DLD1 (cell line): Measurements from ENCODE around the gene ZNF417.
"Not testable (repeated sequence)": the region's sequence is repeated elsewhere in the genome, so short reads cannot be mapped to it uniquely, and the experiment has no call there.

Experiments used
- in situ Hi-C: cut with HindIII; loops from 2 replicates; pipeline ENCODE4 v1.10.0; 2017; ENCODE audit warnings: low sequenced_read_pairs

ZNF417 gene

GRCh38 chr19:57916168-57916995 is at the start of gene ZNF417:
Gene ZNF417, minus strand, starts transcription at chr19:57916592. Its CDS starts 181 bp downstream, at chr19:57916411.
- in situ Hi-C loops = not testable (repeated sequence)

DNA sequence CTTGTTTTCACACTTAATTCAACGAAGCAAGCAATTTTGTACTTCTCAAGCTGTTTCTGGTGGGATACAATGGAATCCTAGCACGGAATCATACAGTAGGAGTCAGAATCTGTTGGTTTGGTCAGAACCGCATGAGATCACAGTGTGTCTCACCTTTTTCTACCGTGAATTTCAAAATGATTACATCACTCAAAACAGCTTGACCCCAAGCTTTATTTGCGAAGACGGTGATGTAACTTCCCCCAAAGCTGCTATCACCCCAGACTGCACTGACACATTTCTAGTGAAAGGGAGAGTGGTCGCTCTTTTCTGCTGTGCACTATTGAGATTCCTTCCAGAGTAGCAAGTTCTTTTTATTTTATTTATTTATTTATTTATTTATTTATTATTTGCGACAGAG is 48.4 kb upstream of the ZNF417 start:
- in situ Hi-C loops = no loop called here

DNA sequence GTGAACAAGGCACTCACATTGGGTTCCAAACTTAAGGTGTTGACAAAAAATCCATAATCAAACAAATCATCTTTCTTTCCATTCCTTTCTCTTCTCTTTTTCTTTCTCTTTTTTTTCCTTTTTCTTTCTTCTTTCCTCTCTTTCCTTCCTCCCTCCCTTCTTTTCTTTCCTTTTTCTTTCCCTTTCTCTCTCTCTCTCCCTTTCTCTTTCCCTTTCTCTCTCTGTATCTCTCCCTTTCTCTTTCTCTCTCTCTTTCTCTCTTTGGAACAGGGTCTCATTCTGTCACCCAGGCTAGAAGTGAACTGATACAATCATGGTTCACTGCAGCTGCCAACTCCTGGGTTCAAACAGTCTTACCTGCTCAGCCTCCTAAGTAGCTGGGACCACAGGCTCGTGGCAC is 45.4 kb upstream of the ZNF417 start:
- in situ Hi-C loops = no loop called here

GRCh38 chr19:57954996-57955395 is 38.6 kb upstream of the ZNF417 start:
- in situ Hi-C loops = no loop called here

- in situ Hi-C loops = no loop called here
Measured at GRCh38 chr19:57949702-57950101, 33.3 kb upstream of the ZNF417 start.

- in situ Hi-C loops = no loop called here
Measured at GRCh38 chr19:57949296-57949695, 32.9 kb upstream of the ZNF417 start.

- in situ Hi-C loops = no loop called here
Measured at GRCh38 chr19:57947419-57948134, 31.2 kb upstream of the ZNF417 start, which contains the start of gene ZNF256. Gene ZNF256, minus strand, starts transcription at chr19:57947706. Its CDS starts 232 bp downstream, at chr19:57947474.

- in situ Hi-C loops = no loop called here
Measured at GRCh38 chr19:57947088-57947418, 30.7 kb upstream of the ZNF417 start.

DNA sequence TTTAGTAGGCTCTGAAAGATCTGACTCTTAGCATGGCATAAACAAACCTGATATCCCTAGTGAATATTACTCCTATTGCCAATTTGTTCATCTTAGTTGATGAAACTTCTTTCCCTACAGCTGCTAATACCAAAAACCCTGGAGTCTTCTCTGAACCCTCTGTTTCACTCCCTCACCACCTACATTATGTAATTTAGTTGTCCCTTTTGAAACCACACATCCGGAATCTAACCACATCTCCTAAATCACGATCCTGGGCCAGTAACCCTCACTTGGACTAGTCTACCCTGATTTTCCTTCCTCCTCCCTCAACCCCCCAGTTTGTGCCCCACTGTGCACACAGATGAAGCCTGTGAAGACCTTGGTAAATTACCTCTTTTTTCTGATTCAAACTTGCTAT is 29.9 kb upstream of the ZNF417 start:
- in situ Hi-C loops = no loop called here

DNA sequence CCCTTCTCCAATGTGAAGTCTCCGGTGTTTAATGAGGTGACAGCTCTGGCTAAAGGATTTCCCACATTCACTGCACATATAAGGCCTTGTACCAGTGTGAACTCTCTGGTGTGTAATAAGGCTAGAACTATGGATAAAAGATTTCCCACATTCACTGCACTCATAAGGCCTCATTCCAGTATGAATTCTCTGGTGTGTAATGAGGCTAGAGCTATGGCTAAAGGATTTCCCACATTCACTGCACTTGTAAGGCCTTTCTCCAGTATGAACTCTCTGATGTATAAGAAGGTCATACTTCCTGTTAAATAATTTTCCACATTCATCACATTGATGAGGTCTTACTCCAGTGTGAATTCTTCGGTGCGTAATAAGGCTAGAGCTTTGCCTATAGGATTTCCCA is 25.2 kb upstream of the ZNF417 start:
- in situ Hi-C loops = no loop called here

- in situ Hi-C loops = no loop called here
Measured at GRCh38 chr19:57935731-57936130, 19.3 kb upstream of the ZNF417 start.

DNA sequence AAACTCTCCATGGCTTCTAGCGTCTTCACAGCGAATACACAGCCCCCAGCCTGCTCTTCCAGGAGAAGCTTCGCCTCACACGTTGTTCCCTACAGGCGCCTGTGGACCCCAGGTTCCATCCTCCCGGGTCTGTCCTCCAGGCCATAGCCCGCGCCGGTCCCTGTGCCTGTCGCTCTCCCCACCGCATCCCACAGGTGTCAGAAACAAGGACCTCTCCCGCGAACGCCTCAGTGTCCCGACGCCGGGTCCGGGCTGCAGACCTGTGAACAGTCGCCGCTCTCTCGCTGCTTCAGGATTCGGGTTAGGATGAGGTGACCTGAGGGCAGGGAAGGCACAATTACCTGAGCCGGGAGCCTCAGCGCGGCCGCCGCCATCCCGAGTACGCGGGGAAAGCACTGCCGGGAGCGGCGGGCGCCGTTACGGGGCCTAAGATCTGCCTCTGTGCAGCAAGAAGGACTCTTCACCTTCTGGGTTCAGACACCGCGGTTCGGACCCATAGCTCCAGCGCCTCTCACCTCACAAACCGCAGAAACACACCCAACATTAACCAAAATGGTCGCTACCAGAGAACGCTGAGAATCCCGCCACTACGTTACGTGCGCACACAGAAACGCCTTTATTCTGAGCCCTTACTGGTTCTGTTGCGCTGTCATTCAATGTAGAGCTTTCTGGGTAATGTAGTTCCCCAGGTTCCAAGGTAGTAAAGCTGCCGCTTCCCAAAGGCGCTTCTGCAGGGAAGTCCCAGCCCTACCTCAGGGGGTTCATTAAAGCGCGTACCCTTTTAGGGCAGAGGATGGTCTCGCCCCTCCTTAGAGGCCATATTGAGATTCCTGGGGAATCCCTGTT is 18.7 kb upstream of the ZNF417 start, which contains the start of gene ZNF418:
Gene ZNF418, minus strand, starts transcription at position 583 of the 846 bp plus-strand sequence. CDS start 1,580 bp downstream, outside the sequence.
- in situ Hi-C loops = no loop called here

- in situ Hi-C loops = no loop called here
Measured at GRCh38 chr19:57927587-57927986, 11.2 kb upstream of the ZNF417 start.

DNA sequence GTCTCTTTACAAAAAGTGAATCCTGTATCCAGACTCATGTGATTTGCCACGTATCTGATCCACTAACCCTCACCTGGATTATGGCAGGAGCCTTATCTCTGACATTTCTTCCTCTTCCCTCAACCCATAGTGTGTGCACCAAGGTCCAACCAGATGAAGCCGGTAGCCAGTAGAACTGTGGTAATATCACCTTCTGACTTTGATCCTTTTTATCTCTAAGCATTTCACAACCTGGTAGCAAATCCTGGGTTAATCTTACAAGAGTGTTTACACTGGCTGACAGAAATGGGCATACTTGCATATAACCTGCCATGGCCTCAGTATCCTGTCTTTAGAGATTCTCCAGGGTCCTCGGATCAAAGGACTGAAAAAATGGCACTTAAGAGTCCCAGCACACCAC is 1.9 kb downstream of the ZNF417 start:
- in situ Hi-C loops = no loop called here

DNA sequence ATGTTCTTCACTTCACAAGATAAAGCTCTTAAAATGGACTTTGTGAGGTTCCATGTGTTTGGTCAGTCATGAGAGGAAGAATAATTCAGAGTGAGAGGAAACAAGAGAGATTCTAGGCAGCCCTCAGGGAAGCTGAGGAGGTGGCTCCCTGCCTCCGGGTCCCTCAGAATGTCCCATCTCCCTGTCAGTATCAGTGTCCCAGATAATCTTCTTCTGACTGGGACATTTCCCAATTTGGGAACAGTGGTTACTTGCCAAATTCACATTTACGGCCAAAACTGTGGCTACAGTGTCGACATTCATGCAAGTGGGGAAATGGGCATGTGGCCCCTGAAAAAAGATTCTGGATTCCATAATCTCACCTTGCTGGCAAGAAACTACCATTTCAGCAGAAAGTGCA is 9.0 kb downstream of the ZNF417 start:
- in situ Hi-C loops = no loop called here

- in situ Hi-C loops = no loop called here
Measured at GRCh38 chr19:57905258-57905657, 11.1 kb downstream of the ZNF417 start.

DNA sequence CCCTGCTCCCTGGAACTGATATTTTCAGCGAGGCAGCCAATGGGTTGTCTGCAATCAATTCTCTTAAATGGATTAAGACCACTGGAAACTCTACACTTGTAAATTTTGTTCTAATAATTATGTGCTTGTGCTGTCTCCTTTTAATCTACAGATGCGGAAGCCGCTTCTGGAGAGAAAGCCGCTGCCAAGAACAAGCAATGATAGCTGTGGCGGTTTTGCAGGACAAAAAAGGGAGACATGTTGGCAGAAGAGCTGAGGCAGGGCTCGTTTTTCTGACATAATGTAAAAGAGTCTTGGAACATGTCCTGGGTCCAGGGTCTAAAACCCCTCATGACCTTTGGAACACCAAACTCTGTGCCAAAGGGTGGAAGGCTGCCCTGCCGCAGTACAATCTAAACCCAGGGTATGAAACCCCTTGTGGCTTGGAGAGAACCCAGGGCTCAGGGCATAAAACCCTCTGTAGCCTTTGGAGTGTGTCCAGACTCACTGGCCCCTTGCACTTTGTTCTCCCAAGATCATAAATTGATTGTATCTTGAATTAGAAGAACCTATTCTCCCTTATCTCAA is 12.7 kb downstream of the ZNF417 start:
- in situ Hi-C loops = no loop called here

GRCh38 chr19:57900311-57900710 is 16.1 kb downstream of the ZNF417 start:
- in situ Hi-C loops = no loop called here

DNA sequence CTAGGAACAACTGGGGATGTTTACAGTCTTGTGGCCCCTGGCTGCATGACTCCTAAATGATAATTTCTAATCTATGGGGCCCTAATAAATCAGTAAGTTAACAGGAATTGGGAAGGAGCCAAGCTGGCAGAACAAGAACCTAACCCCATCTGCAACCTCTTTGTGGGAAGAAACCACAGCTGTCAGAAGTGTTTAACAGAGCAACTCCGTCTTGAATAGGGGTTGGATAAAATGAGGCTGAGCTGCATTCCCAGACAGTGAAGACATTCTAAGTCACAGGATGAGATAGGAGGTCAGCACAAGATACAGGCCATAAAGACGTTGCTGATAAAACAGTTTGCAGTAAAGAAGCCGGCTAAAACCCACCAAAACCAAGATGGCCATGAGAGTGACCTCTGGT is 25.7 kb downstream of the ZNF417 start:
- in situ Hi-C loops = not testable (repeated sequence)

DNA sequence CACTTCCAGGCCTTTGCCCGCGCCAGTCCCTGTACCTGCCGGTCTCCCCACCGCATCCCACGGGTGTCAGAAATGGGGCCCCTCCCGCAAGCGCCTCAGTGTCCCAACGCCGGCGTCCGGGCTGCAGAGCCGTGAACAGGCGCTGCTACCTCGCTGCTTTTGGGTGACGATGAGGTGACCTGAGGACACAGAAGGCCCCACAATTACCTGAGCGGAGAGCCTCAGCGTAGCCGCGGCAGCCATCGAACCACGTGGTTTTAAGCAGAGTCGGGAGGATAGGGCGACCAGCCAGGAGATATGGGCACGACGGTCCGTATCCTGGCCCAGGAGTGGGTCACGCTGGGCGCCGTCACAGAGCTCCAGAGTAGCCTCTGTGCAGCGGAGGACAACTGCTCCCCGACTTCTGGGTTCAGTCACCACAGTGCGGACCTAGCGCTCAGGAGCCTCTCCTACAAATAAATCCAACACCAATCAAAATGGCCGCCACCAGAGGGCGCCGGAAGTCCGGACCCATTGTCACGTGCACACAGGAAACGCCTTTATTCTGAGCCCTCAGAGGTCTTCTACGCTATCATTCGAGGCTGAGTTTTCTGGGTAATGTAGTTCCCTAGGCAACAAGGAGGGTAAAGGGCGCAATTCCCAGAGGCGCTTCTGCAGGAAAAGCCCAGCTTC is 27.7 kb downstream of the ZNF417 start, which contains the start of gene ZNF814:
Gene ZNF814, minus strand, starts transcription at position 478 of the 672 bp plus-strand sequence. Its CDS starts 235 bp downstream, at position 243.
- in situ Hi-C loops = no loop called here
